Caco-2 (cell line): ENCODE measurements around the gene KLC1. TPM values are rescaled to one million over a fixed set of nuclear protein-coding genes. Genes with fewer than 3 reads are reported as not detected.

Experiments
- BruUV-seq: library from RNA; stranded (reverse); fragments of 400-500 nt; replicated peaks from 2 replicates; lab custom pipeline; 2021; lab: Mats Ljungman, UMichigan
- CTCF ChIA-PET: fragments of 300-600 bp; sonication (Branson Sonifier 250); formaldehyde crosslinking; loops from one replicate; lab custom pipeline; 2022; ENCODE audit warnings: antibody characterized with exemption; lab: Charles Lee
- POLR2A ChIA-PET: fragments of 300-600 bp; sonication (Branson Sonifier 250); formaldehyde crosslinking; loops from one replicate; lab custom pipeline; 2022; ENCODE audit warnings: antibody characterized with exemption; lab: Charles Lee
- DNase-seq, 2 experiments: peaks; one replicate each; pipeline versions ENCODE4 v3.0.0 to v3.0.0-alpha.2; 2020 to 2022
- H3K27me3 ChIP-seq: replicated peaks from 2 replicates; pipeline ENCODE4 v1.6.0; 2011; ENCODE audit warnings: low read length; ENCODE audit not compliant: control insufficient read depth, insufficient read depth
- H3K36me3 ChIP-seq: 2 replicates; pipeline ENCODE4 v1.5.1; 2011; ENCODE audit warnings: low read length; ENCODE audit not compliant: control insufficient read depth, insufficient read depth
- H3K4me1 ChIP-seq: fragments of 250-450 bp; sonication (Bioruptor Pico); 2 replicates; pipeline ENCODE4 v1.5.1; 2020; ENCODE audit warnings: mild to moderate bottlenecking
- H3K4me3 ChIP-seq: 2 replicates; pipeline ENCODE4 v1.5.1; 2011; ENCODE audit warnings: low read depth, mild to moderate bottlenecking, control low read depth, low read length
- H3K9me3 ChIP-seq: fragments of 250-450 bp; sonication (Bioruptor Pico); 2 replicates; pipeline ENCODE4 v1.5.1; 2020; ENCODE audit warnings: mild to moderate bottlenecking, moderate library complexity
- H3K27ac Mint-ChIP-seq: one replicate; pipeline ENCODE4 v1.8.0; 2022; ENCODE audit warnings: mixed read lengths; ENCODE audit not compliant: unreplicated experiment
- H3K27me3 Mint-ChIP-seq: one replicate; pipeline ENCODE4 v1.8.0; 2022; ENCODE audit warnings: mixed read lengths; ENCODE audit not compliant: insufficient read depth, unreplicated experiment
- H3K36me3 Mint-ChIP-seq: one replicate; pipeline ENCODE4 v1.8.0; 2022; ENCODE audit warnings: mild to moderate bottlenecking, mixed read lengths; ENCODE audit not compliant: insufficient read depth, unreplicated experiment
- H3K4me1 Mint-ChIP-seq: one replicate; pipeline ENCODE4 v1.8.0; 2022; ENCODE audit warnings: low read depth, mixed read lengths; ENCODE audit not compliant: unreplicated experiment
- H3K4me3 Mint-ChIP-seq: one replicate; pipeline ENCODE4 v1.8.0; 2022; ENCODE audit warnings: mild to moderate bottlenecking, moderate library complexity, mixed read lengths; ENCODE audit not compliant: unreplicated experiment
- H3K9me3 Mint-ChIP-seq: one replicate; pipeline ENCODE4 v1.8.0; 2022; ENCODE audit warnings: mixed read lengths; ENCODE audit not compliant: unreplicated experiment
- intact Hi-C: fragments of 100-400 bp; cut with micrococcal nuclease; formaldehyde crosslinking; loops from one replicate; pipeline ENCODE4 v1.10.0; 2022; ENCODE audit not compliant: unreplicated experiment
- total RNA-seq: library from RNA; stranded (reverse); gene quantifications from 2 replicates; pipeline ENCODE4 v1.2.3, GENCODE V29; 2022
- TF ChIP-seq, protein P1 (sequence below), 2 experiments: fragments of 200-600 bp in 1 of 2; IDR thresholded peaks; 1 replicate in 1 of 2; 2 replicates in 1 of 2; pipeline versions ENCODE4 v1.5.1 to v1.8.0; 2011 to 2022; ENCODE audit warnings: antibody characterized with exemption in 1 of 2, control low read depth in 1 of 2, inconsistent platforms in 1 of 2, low read depth in 1 of 2, low read length in 1 of 2, mild to moderate bottlenecking in 1 of 2, moderate library complexity in 1 of 2; ENCODE audit not compliant: insufficient read depth in 1 of 2, severe bottlenecking in 1 of 2, unreplicated experiment in 1 of 2

The KLC1 gene
- total RNA-seq, 1 experiment from 2014 or later = 110 TPM

DNA sequence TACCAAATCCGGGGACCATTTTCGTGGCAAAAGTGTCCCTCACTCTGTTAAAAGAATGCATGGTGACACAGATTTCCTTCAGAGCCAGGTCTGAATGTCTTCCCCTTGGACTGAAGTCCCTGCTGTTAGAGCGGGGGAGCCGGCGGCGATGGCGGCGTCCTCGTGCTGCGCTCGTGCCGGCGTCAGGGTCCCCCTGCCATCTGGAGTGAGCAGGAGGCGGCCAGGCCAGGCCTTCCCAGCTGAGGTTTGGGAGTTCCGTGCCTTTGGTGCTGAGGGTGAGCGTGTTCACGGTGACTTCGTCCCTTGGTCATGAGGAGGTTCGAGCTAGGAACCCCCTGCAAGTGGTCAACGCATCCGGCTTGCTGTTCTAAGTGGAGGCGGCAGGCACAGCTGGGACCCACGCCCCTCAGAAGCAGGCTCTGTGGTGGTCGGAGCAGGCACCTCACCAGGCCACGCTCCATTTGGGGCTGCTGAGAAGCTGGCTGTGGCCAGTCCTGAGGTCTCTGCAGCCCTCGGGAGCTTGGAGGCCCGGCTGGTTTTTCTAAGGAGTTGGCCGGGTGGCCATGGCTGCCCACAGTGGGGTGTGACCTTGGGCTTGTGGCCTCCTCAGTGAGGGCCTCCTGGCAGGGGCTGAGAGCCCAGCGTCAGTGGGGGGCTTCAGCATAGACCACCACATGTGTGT lies 96.1 kb downstream of the KLC1 start:
- TF ChIP-seq, protein P1, sequence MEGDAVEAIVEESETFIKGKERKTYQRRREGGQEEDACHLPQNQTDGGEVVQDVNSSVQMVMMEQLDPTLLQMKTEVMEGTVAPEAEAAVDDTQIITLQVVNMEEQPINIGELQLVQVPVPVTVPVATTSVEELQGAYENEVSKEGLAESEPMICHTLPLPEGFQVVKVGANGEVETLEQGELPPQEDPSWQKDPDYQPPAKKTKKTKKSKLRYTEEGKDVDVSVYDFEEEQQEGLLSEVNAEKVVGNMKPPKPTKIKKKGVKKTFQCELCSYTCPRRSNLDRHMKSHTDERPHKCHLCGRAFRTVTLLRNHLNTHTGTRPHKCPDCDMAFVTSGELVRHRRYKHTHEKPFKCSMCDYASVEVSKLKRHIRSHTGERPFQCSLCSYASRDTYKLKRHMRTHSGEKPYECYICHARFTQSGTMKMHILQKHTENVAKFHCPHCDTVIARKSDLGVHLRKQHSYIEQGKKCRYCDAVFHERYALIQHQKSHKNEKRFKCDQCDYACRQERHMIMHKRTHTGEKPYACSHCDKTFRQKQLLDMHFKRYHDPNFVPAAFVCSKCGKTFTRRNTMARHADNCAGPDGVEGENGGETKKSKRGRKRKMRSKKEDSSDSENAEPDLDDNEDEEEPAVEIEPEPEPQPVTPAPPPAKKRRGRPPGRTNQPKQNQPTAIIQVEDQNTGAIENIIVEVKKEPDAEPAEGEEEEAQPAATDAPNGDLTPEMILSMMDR (IDR thresholded peaks at IDR 0.05; ENCODE audit: insufficient read depth in 1 of 2, low read depth in 1 of 2, low read length in 1 of 2, severe bottlenecking in 1 of 2, unreplicated experiment in 1 of 2) = no peak

DNA sequence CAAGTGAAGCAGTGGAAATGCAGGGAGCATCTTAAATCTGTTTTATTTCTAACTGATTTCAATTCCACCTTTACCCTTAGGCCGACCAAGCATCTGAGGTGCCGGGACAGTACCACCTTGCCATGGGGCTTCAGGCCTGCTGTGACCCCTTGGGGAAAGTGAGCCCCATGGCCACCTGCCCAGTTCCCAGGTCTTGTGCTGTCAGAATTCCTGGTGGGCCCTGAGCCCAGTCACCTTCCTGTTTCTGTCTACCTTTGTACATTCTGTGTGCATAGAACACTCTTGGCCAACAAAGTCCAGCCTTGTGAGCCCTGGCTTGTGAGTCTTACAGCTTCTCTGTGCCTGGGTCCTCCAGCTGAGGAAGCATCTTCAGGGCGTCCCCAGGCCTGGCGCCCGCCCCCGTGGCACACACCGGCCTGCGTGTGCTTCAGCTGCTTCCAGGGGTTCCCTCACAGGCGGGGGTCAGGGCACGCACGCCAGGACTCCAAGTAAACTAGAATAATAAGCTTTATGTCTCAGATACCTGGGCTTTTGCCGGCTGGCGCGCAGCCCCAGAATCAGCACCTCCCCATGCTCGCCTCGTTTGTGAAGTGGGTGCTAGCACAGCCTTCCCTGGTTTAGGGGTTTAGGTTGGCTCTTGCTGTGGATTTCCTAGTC lies 96.9 kb downstream of the KLC1 start:
- no TSS peak for BruUV-seq

More for the DNA sequence above, 96.1 kb downstream of the KLC1 start:
- Mint-ChIP-seq H3K27ac (no peak overlapping the region), H3K9me3 (no peaks in the 10 kb centered on the region), H3K4me3 (no peak overlapping the region), H3K36me3 (peaks cover 18% of the 10 kb centered on the region), H3K4me1 (no peaks in the 10 kb centered on the region), H3K27me3 (no peaks in the 10 kb centered on the region)
- Histone ChIP-seq H3K27me3 (no peaks in the 10 kb centered on the region), H3K9me3 (no peaks in the 10 kb centered on the region), H3K4me3 (no peak overlapping the region), H3K36me3 (peaks cover 3% of the 10 kb centered on the region; the same call in 1 of the 2 replicates), H3K4me1 (no peaks in the 10 kb centered on the region)
- no TSS peak for BruUV-seq
- intact Hi-C loops = no loop called here
- no peak for DNase-seq
- ChIA-PET CTCF (no interaction called here), POLR2A (no interaction called here)

DNA sequence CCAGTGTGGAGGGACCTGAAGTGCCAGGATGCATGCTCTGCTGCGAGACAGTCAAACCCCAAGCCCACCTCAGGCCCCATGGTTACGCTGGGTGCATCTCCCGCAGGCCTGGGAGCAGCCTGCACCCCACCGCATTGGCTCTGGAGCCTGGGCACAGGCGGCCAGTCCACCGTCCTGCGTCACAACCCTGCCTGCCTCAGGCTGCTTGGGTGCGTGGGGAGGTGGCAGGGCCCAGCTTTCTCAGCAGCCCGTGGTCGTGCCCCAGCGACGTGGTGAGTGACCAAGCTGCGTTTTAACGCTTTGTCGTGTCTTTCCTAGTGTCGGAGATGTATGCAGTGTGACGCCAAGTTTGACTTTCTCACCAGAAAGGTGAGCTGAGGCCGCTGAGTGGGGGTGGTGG lies 97.5 kb downstream of the KLC1 start:
- Mint-ChIP-seq H3K36me3 (peaks cover 26% of the 10 kb centered on the region), H3K9me3 (no peaks in the 10 kb centered on the region), H3K27me3 (no peaks in the 10 kb centered on the region), H3K4me1 (no peaks in the 10 kb centered on the region), H3K27ac (no peak overlapping the region), H3K4me3 (no peak overlapping the region)
- H3K27me3 ChIP-seq = no peaks in the 10 kb centered on the region
- DNase-seq = no peak
- no TSS peak for BruUV-seq
- H3K4me3 ChIP-seq = no peak overlapping the region
- H3K36me3 ChIP-seq = peaks cover 2% of the 10 kb centered on the region; the same call in 1 of the 2 replicates
- TF ChIP-seq, protein P1 (IDR thresholded peaks at IDR 0.05; ENCODE audit: insufficient read depth in 1 of 2, low read depth in 1 of 2, low read length in 1 of 2, severe bottlenecking in 1 of 2, unreplicated experiment in 1 of 2) = no peak
- CTCF ChIA-PET = no interaction called here
- intact Hi-C loops = no loop called here
- POLR2A ChIA-PET = no interaction called here
- H3K9me3 ChIP-seq = no peaks in the 10 kb centered on the region
- no peaks in the 10 kb centered on the region for H3K4me1 ChIP-seq

More for the DNA sequence above, 96.9 kb downstream of the KLC1 start:
- H3K4me3 Mint-ChIP-seq = no peak overlapping the region
- no peaks in the 10 kb centered on the region for H3K4me1 ChIP-seq
- POLR2A ChIA-PET = no interaction called here
- H3K9me3 ChIP-seq = no peaks in the 10 kb centered on the region
- H3K4me1 Mint-ChIP-seq = no peaks in the 10 kb centered on the region
- CTCF ChIA-PET = no interaction called here
- H3K36me3 ChIP-seq = peaks cover 3% of the 10 kb centered on the region; the same call in 1 of the 2 replicates
- H3K4me3 ChIP-seq = no peak overlapping the region
- no peaks in the 10 kb centered on the region for H3K27me3 Mint-ChIP-seq
- intact Hi-C loops = no loop called here
- no peak overlapping the region for H3K27ac Mint-ChIP-seq
- no peaks in the 10 kb centered on the region for H3K27me3 ChIP-seq
- peaks cover 23% of the 10 kb centered on the region for H3K36me3 Mint-ChIP-seq
- TF ChIP-seq, protein P1 (IDR thresholded peaks at IDR 0.05; ENCODE audit: insufficient read depth in 1 of 2, low read depth in 1 of 2, low read length in 1 of 2, severe bottlenecking in 1 of 2, unreplicated experiment in 1 of 2) = no peak
- no peaks in the 10 kb centered on the region for H3K9me3 Mint-ChIP-seq
- DNase-seq = no peak
